ENCODE measurements around the gene SMCO2. TPM values are rescaled to one million over a fixed set of nuclear protein-coding genes. Genes with fewer than 3 reads are reported as not detected.

SMCO2 gene
- total RNA-seq, 1 experiment from 2014 or later = 0.36 TPM

DNA sequence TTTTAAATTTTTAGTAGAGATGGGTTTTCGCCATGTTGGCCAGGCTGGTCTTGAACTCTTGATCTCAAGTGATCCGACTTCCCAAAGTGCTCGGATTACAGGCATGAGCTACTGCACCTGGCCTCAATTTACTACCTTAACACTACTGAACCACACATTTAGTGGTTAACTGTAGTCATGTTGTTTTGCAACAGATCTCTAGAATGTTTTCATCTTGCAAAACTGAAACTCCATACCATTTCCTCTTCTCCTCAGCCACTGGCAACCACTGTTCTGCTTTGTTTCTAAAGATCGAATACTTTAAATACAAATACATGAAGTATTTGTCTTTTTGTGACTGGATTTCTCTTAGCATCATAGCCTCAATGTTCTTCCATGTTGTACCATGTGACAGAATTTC, 15.4 kb upstream of the SMCO2 start:
- Histone ChIP-seq H3K27me3 (ENCODE audit: control insufficient read depth, insufficient read depth, low read length) (no peaks in the 10 kb centered on the region), H3K36me3 (ENCODE audit: control insufficient read depth, insufficient read depth, low read length) (no peaks in the 10 kb centered on the region), H3K4me3 (ENCODE audit: low read depth in 2 of 2, low read length in 2 of 2) (no peak overlapping the region), H3K9me3 (ENCODE audit: control insufficient read depth, insufficient read depth, low read depth, low read length) (no peaks in the 10 kb centered on the region), H3K4me1 (ENCODE audit: control insufficient read depth, insufficient read depth, low read length) (no peaks in the 10 kb centered on the region), H3K27ac (ENCODE audit: low read length) (no peak overlapping the region)
- ATAC-seq (no peak), DNase-seq (ENCODE audit: low read depth, low spot score) (no peak)
- intact Hi-C loops (cut with micrococcal nuclease; ENCODE audit: unreplicated experiment) = no loop called here
- no TSS peak for BruUV-seq (replicated peaks)
- in situ Hi-C loops (cut with HindIII; ENCODE audit: low pct_unique_long_range_greater_than_20kb, low sequenced_read_pairs) = no loop called here
- no peak for TF ChIP-seq SIN3A (IDR thresholded peaks at IDR 0.05; ENCODE audit: borderline replicate concordance, insufficient read depth, low read depth, low read length)
- no peak for TF ChIP-seq POLR2AphosphoS5 (IDR thresholded peaks at IDR 0.05; ENCODE audit: low read depth, low read length)
- no peak for TF ChIP-seq CTCF (IDR thresholded peaks at IDR 0.05)
- TF ChIP-seq TCF7L2 (IDR thresholded peaks at IDR 0.05; ENCODE audit: low read depth, low read length) = no peak
- TF ChIP-seq REST (IDR thresholded peaks at IDR 0.05; ENCODE audit: insufficient read depth in 1 of 2, low read depth in 2 of 2, low read length in 1 of 2) = no peak
- ChIA-PET POLR2A (interaction anchor here (0.7 kb wide), 1 partner anchor 31 kb away, joined by 6 read pairs; no protein-coding TSS in a partner anchor), CTCF (no interaction called here)

DNA sequence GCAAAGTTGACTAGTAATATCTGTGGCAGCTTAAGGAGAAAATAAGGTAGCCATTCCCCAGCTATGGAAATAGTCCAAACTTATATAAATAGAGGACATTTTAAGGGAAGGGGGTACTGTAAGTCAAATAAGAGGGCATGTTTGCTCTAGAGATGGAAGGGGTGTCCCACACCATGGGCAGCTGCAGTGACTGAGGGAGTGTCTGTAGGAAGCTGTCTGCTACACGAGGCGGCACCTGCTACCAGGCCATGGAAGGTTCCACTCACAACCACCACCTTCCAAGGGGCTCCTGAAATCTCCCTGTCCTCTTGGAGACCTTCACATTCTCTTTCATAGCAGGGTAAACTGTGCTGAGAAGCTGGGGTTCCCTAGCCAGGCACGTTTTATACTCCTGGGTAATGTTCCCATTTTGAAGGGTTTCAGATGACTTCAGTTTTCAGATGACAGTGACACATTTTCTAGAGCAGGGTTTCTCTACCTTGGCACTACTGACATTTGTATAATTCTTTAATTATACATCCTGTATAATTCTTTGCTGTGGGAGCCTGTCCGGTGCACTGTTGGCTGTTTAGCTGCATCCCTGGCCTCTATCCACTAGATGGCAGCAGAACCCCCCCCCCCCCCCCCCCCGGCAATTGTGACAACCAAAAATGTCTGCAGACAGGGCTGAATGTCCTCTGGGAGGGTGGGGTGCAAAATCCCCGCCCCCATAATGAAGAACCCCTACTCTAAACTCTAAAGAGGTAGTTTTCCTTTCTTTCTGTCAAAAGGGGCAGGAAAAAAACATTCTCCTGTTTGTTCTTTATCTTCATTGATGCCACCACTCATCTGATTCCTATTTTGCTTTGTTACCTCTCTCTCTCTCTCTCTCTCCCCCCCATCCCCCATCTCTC, 11.6 kb upstream of the SMCO2 start:
- H3K9me3 ChIP-seq (ENCODE audit: control insufficient read depth, insufficient read depth, low read depth, low read length) = no peaks in the 10 kb centered on the region
- in situ Hi-C loops (cut with HindIII; ENCODE audit: low pct_unique_long_range_greater_than_20kb, low sequenced_read_pairs) = no loop called here
- DNase-seq (ENCODE audit: low read depth, low spot score) (no peak), ATAC-seq (peak; percentile 89)
- H3K4me1 ChIP-seq (ENCODE audit: control insufficient read depth, insufficient read depth, low read length) = no peaks in the 10 kb centered on the region
- ChIA-PET CTCF (interaction anchor here (0.6 to 1.5 kb wide), 8 partner anchors 10 to 761 kb away, joined by 3 to 11 read pairs (median 5); no protein-coding TSS in a partner anchor), POLR2A (no interaction called here)
- H3K36me3 ChIP-seq (ENCODE audit: control insufficient read depth, insufficient read depth, low read length) = no peaks in the 10 kb centered on the region
- no peaks in the 10 kb centered on the region for H3K27me3 ChIP-seq (ENCODE audit: control insufficient read depth, insufficient read depth, low read length)
- H3K27ac ChIP-seq (ENCODE audit: low read length) = no peak overlapping the region
- TF ChIP-seq CTCF (IDR thresholded peaks at IDR 0.05) (peak; percentile 95), SIN3A (IDR thresholded peaks at IDR 0.05; ENCODE audit: borderline replicate concordance, insufficient read depth, low read depth, low read length) (no peak), TCF7L2 (IDR thresholded peaks at IDR 0.05; ENCODE audit: low read depth, low read length) (no peak), POLR2AphosphoS5 (IDR thresholded peaks at IDR 0.05; ENCODE audit: low read depth, low read length) (no peak), REST (IDR thresholded peaks at IDR 0.05; ENCODE audit: insufficient read depth in 1 of 2, low read depth in 2 of 2, low read length in 1 of 2) (no peak)
- no TSS peak for BruUV-seq (replicated peaks)
- no peak overlapping the region for H3K4me3 ChIP-seq (ENCODE audit: low read depth in 2 of 2, low read length in 2 of 2)
- intact Hi-C loops (cut with micrococcal nuclease; ENCODE audit: unreplicated experiment) = loop anchor here (1.0 kb wide), 1 partner anchor 217 kb away; no protein-coding TSS in a partner anchor

Data from Panc1 (cell line).